KOPT-K1 (cell line): Measurements from ENCODE around the gene MBOAT2.
"Not testable (repeated sequence)": the region's sequence is repeated elsewhere in the genome, so short reads cannot be mapped to it uniquely, and the experiment has no call there.

Source experiments
- H3K27ac ChIP-seq: fragments of 200-600 bp; sonication (generic); 2 replicates; pipeline ENCODE4 v1.5.1; 2016; ENCODE audit warnings: antibody characterized with exemption, mild to moderate bottlenecking, low read depth, low read length; ENCODE audit not compliant: poor library complexity, severe bottlenecking
- H3K36me3 ChIP-seq: fragments of 200-600 bp; sonication (generic); 2 replicates; pipeline ENCODE4 v1.5.1; 2017; ENCODE audit warnings: antibody characterized with exemption, mild to moderate bottlenecking, low read length, moderate library complexity; ENCODE audit not compliant: insufficient read depth
- H3K9me3 ChIP-seq: fragments of 200-600 bp; sonication (generic); 2 replicates; pipeline ENCODE4 v1.5.1; 2017; ENCODE audit warnings: antibody characterized with exemption, low read length, mild to moderate bottlenecking; ENCODE audit not compliant: insufficient read depth, poor library complexity, severe bottlenecking

Gene MBOAT2

GRCh38 chr2:8989536-8990079, 13.9 kb downstream of the MBOAT2 start:
- Histone ChIP-seq H3K36me3 (no peaks in the 10 kb centered on the region), H3K9me3 (no peaks in the 10 kb centered on the region)

DNA sequence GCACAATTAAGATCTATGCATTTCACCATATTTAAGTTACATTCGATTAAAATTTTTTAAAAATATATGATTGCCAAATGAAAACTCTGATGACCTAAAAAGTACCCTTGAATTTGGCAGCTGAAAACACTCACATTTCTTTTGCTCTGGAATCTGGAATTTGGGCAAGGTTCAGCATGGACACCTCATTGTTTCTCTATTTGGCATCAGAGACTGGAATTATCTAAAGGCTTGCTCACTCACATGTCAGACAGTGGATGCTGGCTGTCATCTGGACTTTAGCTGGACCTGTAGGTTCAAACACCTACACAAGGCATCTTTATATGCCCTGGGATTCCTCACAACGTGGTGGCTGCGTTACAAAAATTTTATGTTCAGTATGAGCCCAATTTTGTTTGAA, 16.1 kb downstream of the MBOAT2 start:
- Histone ChIP-seq H3K27ac (no peak overlapping the region), H3K36me3 (no peaks in the 10 kb centered on the region), H3K9me3 (no peaks in the 10 kb centered on the region)

More at GRCh38 chr2:8989536-8990079, 13.9 kb downstream of the MBOAT2 start:
- H3K27ac ChIP-seq: no peak overlapping the region

DNA sequence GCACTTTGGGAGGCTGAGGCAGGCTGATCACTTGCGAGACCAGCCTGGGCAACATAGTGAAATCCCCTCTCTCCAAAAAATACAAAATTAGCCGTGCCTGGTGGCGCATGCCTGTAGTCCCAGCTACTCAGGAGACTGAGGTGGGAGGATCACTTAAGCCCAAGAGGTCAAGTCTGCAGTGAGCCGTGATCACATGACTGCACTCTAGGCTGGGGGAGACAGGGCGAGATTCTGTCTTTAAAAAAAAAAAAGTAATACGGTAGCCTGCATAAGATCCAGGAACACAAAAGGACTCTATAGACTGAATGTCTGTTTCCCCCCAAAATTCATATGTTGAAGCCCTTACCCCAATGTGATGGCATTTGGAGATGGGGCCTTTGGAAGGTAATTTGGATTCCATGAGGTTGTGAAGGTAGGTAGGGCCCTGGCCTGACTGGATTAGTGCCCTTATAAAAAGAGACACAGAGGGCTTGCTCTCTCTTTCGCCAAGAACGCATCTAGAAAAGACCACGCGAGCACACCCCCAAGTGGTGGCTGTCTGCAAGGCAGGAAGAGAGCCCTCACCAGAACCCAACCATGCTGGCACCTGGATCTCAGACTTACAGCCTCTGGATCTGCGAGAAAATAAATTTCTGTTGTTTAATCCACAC, 17.0 kb downstream of the MBOAT2 start:
- Histone ChIP-seq H3K27ac (no peak overlapping the region), H3K9me3 (no peaks in the 10 kb centered on the region), H3K36me3 (no peaks in the 10 kb centered on the region)

- Histone ChIP-seq H3K36me3 (no peaks in the 10 kb centered on the region), H3K9me3 (no peaks in the 10 kb centered on the region), H3K27ac (no peak overlapping the region)
Measured at GRCh38 chr2:8985561-8986326, 17.7 kb downstream of the MBOAT2 start.

- H3K36me3 ChIP-seq: no peaks in the 10 kb centered on the region
- H3K27ac ChIP-seq: no peak overlapping the region
- H3K9me3 ChIP-seq: no peaks in the 10 kb centered on the region
Measured at GRCh38 chr2:8984855-8985254, 18.6 kb downstream of the MBOAT2 start.

- Histone ChIP-seq H3K9me3 (no peaks in the 10 kb centered on the region), H3K36me3 (no peaks in the 10 kb centered on the region), H3K27ac (no peak overlapping the region)
Measured at GRCh38 chr2:8984157-8984556, 19.3 kb downstream of the MBOAT2 start.

- H3K9me3 ChIP-seq: no peaks in the 10 kb centered on the region
- no peak overlapping the region for H3K27ac ChIP-seq
- no peaks in the 10 kb centered on the region for H3K36me3 ChIP-seq
Measured at GRCh38 chr2:8983571-8983970, 19.9 kb downstream of the MBOAT2 start.

DNA sequence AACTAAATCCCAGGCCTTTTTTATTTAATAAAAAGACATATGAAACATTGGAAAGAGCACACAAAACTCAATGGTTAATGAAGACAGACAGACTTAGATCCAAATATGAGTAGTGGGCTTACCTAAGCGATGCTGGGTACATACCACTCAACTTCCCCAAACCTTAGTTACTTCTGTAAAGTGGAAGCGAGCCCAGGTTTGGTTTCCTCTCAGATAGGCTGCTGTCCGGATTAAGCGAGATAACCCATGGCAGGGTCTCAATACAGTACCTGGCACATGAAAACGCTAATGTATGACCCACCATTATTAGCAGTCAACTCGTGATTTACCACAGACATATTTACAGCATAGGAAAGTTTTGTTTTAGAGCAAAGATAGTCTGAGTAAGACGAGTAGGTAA, 21.6 kb downstream of the MBOAT2 start:
- H3K9me3 ChIP-seq: no peaks in the 10 kb centered on the region
- H3K27ac ChIP-seq: no peak overlapping the region
- no peaks in the 10 kb centered on the region for H3K36me3 ChIP-seq

DNA sequence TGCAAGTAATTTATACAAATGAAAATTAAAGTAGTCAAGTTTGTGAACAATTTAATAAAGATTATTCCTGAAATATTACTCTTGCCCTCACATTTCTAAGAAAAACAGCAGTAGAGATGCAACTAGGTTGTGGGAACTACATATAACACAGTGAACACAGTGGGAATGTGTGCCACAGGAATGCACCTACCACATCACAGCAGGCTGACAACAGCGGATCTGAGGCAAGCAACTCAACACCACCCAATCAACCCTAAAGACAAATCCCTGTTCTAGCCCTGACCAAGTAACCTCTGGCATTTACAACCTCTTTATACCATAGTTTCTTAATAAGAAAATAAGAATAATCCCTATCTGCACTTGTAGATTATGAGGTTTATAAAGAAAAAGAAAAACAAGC, 23.4 kb downstream of the MBOAT2 start:
- Histone ChIP-seq H3K36me3 (no peaks in the 10 kb centered on the region), H3K9me3 (no peaks in the 10 kb centered on the region), H3K27ac (no peak overlapping the region)

GRCh38 chr2:8977758-8978157, 25.7 kb downstream of the MBOAT2 start:
- Histone ChIP-seq H3K36me3 (no peaks in the 10 kb centered on the region), H3K9me3 (peaks cover 3% of the 10 kb centered on the region), H3K27ac (no peak overlapping the region)

DNA sequence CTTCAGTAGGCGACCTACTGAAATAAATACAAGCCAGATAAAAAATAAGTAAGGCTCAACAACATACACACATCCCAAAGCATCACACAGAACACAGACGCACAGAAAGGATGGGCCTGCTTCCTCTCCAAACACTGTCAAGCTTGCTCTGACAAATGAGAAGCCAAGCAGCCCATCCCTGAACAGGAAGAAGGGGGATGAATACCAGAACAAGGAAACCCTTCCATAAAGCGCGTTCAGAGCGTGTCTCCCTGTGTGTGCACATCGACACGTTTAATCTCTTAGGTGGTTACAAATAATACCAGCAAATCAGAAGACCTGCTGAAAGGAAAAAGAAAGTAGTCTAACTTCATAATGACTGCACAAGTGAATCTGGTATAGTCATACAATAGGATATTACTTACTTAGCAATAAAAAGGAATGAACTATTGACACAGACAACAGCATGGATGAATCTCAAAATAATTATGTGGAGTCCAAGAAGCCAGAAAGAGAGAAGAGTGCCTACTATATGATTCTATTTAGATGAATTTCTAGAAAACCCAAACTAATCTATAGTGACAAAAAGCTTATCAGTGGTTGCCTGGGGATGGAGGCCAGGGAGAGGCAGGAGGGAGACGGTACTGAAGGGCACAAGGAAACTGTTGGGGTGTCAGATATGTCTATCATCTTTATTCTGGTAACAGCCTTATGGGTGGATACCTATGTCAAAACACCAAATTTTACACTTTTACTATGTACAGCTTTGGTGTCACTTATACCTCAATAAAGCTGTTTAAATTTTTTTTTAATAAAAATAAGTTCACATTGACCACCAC, 26.8 kb downstream of the MBOAT2 start:
- no peaks in the 10 kb centered on the region for H3K36me3 ChIP-seq
- H3K27ac ChIP-seq: no peak overlapping the region
- H3K9me3 ChIP-seq: peaks cover 4% of the 10 kb centered on the region

DNA sequence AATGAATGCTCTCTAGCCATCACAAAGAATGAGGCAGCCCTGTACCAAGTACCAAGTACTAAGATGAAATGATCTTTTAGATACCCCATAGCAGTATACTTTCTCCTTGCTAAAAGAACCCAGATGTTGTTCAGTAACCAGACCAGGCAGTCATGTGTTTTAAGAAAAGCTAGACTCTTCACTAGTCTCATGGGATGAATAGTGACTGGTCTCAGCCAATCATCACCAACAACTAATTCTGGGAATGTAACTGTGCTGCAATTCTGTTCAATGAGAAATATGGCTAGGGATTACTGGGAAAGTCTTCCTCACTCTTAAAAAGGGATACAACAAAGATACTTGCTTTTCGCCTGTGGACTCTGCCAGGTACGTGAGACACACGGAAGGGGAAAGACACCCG, 29.5 kb downstream of the MBOAT2 start:
- H3K9me3 ChIP-seq: peaks cover 4% of the 10 kb centered on the region
- H3K27ac ChIP-seq: no peak overlapping the region
- no peaks in the 10 kb centered on the region for H3K36me3 ChIP-seq

- H3K27ac ChIP-seq, H3K9me3 ChIP-seq, H3K36me3 ChIP-seq: not testable (repeated sequence)
Measured at GRCh38 chr2:8973017-8973416, 30.5 kb downstream of the MBOAT2 start.

DNA sequence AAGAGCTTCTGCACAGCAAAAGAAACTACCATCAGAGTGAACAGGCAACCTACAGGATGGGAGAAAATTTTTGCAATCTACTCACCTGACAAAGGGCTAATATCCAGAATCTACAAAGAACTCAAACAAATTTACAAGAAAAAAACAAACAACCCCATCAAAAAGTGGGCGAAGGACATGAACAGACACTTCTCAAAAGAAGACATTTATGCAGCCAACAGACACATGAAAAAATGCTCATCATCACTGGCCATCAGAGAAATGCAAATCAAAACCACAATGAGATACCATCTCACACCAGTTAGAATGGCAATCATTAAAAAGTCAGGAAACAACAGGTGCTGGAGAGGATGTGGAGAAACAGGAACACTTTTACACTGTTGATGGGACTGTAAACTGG, 30.9 kb downstream of the MBOAT2 start:
- H3K27ac ChIP-seq, H3K36me3 ChIP-seq, H3K9me3 ChIP-seq: not testable (repeated sequence)

DNA sequence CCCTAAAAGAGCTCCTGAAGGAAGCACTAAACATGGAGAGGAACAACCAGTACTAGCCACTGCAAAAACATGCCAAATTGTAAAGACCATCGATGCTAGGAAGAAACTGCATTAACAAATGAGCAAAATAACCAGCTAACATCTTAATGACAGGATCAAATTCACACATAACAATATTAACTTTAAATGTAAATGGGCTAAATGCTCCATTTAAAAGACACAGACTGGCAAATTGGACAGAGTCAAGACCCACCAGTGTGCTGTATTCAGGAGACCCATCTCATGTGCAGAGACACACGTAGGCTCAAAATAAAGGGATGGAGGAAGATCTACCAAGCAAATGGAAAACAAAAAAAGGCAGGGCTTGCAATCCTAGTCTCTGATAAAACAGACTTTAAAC, 34.1 kb downstream of the MBOAT2 start:
- not testable (repeated sequence) for H3K36me3 ChIP-seq, H3K9me3 ChIP-seq, H3K27ac ChIP-seq
